ENCODE measurements around the gene PRUNE2. TPM values are rescaled to one million over a fixed set of nuclear protein-coding genes. Genes with fewer than 3 reads are reported as not detected.

Gene PRUNE2
- total RNA-seq, 1 donor from 2014 or later = 63.8 TPM

DNA sequence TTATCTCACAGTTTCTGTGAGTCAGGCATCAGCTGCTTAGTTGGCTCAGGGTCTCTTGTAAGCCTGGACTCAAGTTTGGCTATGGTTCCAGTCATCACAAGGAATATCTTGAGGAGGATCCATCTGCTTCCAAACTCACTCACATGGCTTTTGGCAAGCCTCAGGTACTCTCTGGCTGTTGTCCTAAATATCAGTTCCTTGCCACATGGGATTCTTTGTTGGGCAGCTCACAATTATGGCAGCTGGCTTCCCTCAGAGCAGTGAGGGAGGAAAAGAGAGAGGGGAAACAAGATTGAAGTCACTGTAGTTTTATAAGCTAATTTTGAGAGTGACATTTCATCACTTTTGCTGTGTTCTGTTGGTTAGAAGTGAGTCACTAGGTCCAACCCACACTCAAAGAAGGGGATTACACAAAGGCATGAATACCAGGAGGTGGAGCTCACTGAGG is 302.4 kb downstream of the PRUNE2 start:
- no peak for DNase-seq
- H3K9me3 Mint-ChIP-seq (ENCODE audit: unreplicated experiment) = no peaks in the 10 kb centered on the region

DNA sequence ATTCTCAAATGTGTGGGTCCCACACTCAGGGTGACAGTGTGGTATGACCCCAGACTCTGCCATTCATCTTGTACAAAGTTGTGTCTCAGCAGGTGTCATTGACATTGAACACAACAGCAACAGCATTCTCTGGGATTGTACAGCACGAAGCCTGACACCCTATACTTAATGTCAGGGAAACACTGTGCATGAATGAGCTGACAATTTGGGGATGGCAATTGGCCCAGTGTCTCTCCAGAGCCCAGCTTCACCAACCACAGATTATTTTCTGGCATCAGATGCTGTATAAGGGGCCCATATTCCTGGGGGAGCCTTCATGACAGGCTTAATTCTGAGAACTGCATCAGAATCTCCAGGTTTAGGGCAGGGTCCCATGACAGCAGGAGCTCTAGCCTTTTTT is 303.7 kb downstream of the PRUNE2 start:
- no peak overlapping the region for H3K27ac Mint-ChIP-seq (ENCODE audit: unreplicated experiment)
- H3K9me3 Mint-ChIP-seq (ENCODE audit: unreplicated experiment) = no peaks in the 10 kb centered on the region
- peaks cover 2% of the 10 kb centered on the region for H3K27me3 Mint-ChIP-seq (ENCODE audit: unreplicated experiment)
- TF ChIP-seq, protein P1, sequence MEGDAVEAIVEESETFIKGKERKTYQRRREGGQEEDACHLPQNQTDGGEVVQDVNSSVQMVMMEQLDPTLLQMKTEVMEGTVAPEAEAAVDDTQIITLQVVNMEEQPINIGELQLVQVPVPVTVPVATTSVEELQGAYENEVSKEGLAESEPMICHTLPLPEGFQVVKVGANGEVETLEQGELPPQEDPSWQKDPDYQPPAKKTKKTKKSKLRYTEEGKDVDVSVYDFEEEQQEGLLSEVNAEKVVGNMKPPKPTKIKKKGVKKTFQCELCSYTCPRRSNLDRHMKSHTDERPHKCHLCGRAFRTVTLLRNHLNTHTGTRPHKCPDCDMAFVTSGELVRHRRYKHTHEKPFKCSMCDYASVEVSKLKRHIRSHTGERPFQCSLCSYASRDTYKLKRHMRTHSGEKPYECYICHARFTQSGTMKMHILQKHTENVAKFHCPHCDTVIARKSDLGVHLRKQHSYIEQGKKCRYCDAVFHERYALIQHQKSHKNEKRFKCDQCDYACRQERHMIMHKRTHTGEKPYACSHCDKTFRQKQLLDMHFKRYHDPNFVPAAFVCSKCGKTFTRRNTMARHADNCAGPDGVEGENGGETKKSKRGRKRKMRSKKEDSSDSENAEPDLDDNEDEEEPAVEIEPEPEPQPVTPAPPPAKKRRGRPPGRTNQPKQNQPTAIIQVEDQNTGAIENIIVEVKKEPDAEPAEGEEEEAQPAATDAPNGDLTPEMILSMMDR (IDR thresholded peaks at IDR 0.05; ENCODE audit: partially characterized antibody, unreplicated experiment) = no peak
- H3K4me3 Mint-ChIP-seq (ENCODE audit: unreplicated experiment) = no peak overlapping the region
- no peaks in the 10 kb centered on the region for H3K4me1 Mint-ChIP-seq (ENCODE audit: low read depth, unreplicated experiment)
- H3K36me3 Mint-ChIP-seq (ENCODE audit: unreplicated experiment) = no peaks in the 10 kb centered on the region
- no peak for DNase-seq

More for the DNA sequence above, 302.4 kb downstream of the PRUNE2 start:
- H3K27me3 Mint-ChIP-seq (ENCODE audit: unreplicated experiment) = peaks cover 2% of the 10 kb centered on the region
- no peaks in the 10 kb centered on the region for H3K36me3 Mint-ChIP-seq (ENCODE audit: unreplicated experiment)
- H3K27ac Mint-ChIP-seq (ENCODE audit: unreplicated experiment) = no peak overlapping the region
- no peak overlapping the region for H3K4me3 Mint-ChIP-seq (ENCODE audit: unreplicated experiment)
- TF ChIP-seq, protein P1 (IDR thresholded peaks at IDR 0.05; ENCODE audit: partially characterized antibody, unreplicated experiment) = no peak
- H3K4me1 Mint-ChIP-seq (ENCODE audit: low read depth, unreplicated experiment) = no peaks in the 10 kb centered on the region

DNA sequence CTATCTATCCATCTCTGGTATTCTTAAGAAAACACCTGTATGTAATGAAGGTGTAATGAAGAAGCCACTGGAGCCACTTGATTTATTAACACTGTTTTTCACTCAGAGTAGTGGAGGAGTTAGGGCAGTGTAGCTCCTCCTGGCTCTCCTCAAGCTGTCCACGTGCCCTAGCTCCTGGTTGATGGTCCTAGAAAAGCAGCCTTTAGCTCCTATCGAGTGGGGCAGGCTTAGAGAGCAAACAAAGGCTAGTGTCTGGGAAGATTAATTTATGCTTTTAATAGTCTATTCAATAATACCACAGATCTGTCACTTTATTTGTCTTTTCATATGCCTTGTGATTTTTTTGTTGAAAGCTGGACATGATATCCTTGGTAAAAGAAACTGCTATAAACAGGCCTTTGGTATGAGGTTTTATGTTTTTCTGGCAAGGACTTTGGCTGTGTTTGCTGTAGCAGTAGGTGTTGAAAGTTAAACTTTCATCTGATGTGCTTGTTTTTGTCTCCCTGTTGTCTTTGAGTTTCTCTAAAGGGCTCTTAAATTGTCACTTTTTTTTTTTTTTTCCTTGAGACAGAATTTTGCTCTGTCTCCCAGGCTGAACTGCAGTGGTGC is 305.8 kb downstream of the PRUNE2 start:
- Mint-ChIP-seq H3K4me3 (ENCODE audit: unreplicated experiment) (no peak overlapping the region), H3K4me1 (ENCODE audit: low read depth, unreplicated experiment) (no peaks in the 10 kb centered on the region), H3K27ac (ENCODE audit: unreplicated experiment) (no peak overlapping the region), H3K27me3 (ENCODE audit: unreplicated experiment) (peaks cover 2% of the 10 kb centered on the region), H3K36me3 (ENCODE audit: unreplicated experiment) (no peaks in the 10 kb centered on the region), H3K9me3 (ENCODE audit: unreplicated experiment) (no peaks in the 10 kb centered on the region)
- TF ChIP-seq, protein P1 (IDR thresholded peaks at IDR 0.05; ENCODE audit: partially characterized antibody, unreplicated experiment) = no peak
- no peak for DNase-seq

DNA sequence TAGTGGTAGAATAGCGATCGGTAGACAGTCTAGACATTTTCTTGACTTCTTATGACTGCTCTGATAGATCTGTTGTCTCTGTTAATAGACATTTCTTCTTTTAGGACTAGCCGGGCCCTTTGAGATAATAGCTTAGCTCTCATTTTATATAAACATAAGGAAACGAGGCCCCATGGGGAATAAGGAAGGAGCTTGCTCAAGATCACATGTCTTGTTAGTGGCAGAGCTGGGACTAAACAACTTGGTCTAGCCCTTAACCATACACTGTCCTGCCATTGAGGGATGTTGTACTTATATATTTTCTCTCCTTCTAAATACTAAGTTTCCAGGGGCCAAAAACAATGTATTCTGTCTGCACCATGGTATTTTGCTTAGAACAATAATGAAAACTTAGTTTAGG is 306.9 kb downstream of the PRUNE2 start:
- TF ChIP-seq, protein P1 (IDR thresholded peaks at IDR 0.05; ENCODE audit: partially characterized antibody, unreplicated experiment) = no peak
- Mint-ChIP-seq H3K36me3 (ENCODE audit: unreplicated experiment) (no peaks in the 10 kb centered on the region), H3K4me3 (ENCODE audit: unreplicated experiment) (no peak overlapping the region), H3K4me1 (ENCODE audit: low read depth, unreplicated experiment) (no peaks in the 10 kb centered on the region), H3K27ac (ENCODE audit: unreplicated experiment) (no peak overlapping the region), H3K9me3 (ENCODE audit: unreplicated experiment) (no peaks in the 10 kb centered on the region), H3K27me3 (ENCODE audit: unreplicated experiment) (peaks cover 2% of the 10 kb centered on the region)
- DNase-seq = no peak

DNA sequence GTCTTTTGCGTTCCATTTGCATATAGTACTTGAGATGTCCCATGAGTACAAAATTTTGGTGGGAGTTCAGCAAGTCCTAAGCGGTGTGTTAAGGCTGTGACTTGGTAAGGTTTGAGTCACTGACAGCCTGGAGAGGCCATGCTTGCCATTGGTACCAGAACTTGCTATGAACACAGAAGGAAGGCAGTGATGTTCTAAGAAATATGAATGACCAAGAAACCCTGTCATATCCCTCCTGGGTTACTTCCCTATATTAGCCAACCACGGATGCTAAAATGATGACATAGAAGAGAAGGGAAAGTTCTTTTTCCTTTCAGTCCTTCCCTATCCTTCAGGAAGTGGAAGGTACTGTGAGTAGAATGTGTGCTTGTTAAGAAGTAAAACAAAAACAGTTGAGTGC is 310.3 kb downstream of the PRUNE2 start:
- no peak for DNase-seq
- H3K9me3 Mint-ChIP-seq (ENCODE audit: unreplicated experiment) = no peaks in the 10 kb centered on the region
- no peak overlapping the region for H3K4me3 Mint-ChIP-seq (ENCODE audit: unreplicated experiment)
- no peaks in the 10 kb centered on the region for H3K36me3 Mint-ChIP-seq (ENCODE audit: unreplicated experiment)
- TF ChIP-seq, protein P1 (IDR thresholded peaks at IDR 0.05; ENCODE audit: partially characterized antibody, unreplicated experiment) = no peak
- H3K27me3 Mint-ChIP-seq (ENCODE audit: unreplicated experiment) = peaks cover 2% of the 10 kb centered on the region
- no peak overlapping the region for H3K27ac Mint-ChIP-seq (ENCODE audit: unreplicated experiment)
- H3K4me1 Mint-ChIP-seq (ENCODE audit: low read depth, unreplicated experiment) = no peaks in the 10 kb centered on the region
